Neural cell (in vitro differentiated cells): ENCODE data around the gene ORC5. TPM values are rescaled to one million over a fixed set of nuclear protein-coding genes. Genes with fewer than 3 reads are reported as not detected.

Source experiments
- H2AFZ ChIP-seq: fragments of 200-600, 300-800 bp; sonication (generic), shearing (Covaris generic); 2 replicates; pipeline ENCODE4 v1.6.0; 2014; ENCODE audit warnings: low read depth, mild to moderate bottlenecking, antibody characterized with exemption, low read length, moderate library complexity
- H3F3A ChIP-seq: fragments of 200-600 bp; shearing (Covaris generic); 2 replicates; pipeline ENCODE4 v1.6.1; 2016; ENCODE audit warnings: mild to moderate bottlenecking, moderate library complexity, mixed read lengths, antibody characterized with exemption, low read length; ENCODE audit not compliant: insufficient read depth, poor library complexity, severe bottlenecking
- H3K27ac ChIP-seq: fragments of 200-600, 300-800 bp; sonication (generic), shearing (Covaris generic); 2 replicates; pipeline ENCODE4 v1.5.1; 2014; ENCODE audit warnings: mild to moderate bottlenecking, low read length, moderate library complexity
- H3K27me3 ChIP-seq: fragments of 300-800, 200-600 bp; sonication (generic), shearing (Covaris generic); 2 replicates; pipeline ENCODE4 v1.6.0; 2014; ENCODE audit warnings: mild to moderate bottlenecking, low read depth, low read length, moderate library complexity; ENCODE audit not compliant: insufficient read depth
- H3K36me3 ChIP-seq: fragments of 300-800, 200-600 bp; sonication (generic), shearing (Covaris generic); 2 replicates; pipeline ENCODE4 v1.5.1; 2014; ENCODE audit warnings: mild to moderate bottlenecking, antibody characterized with exemption, low read length, moderate library complexity; ENCODE audit not compliant: insufficient read depth
- H3K4me2 ChIP-seq: fragments of 300-800, 200-600 bp; sonication (generic), shearing (Covaris generic); 2 replicates; pipeline ENCODE4 v1.6.0; 2014; ENCODE audit warnings: mild to moderate bottlenecking, low read length
- H3K4me3 ChIP-seq: fragments of 300-800, 200-600 bp; sonication (generic), shearing (Covaris generic); 2 replicates; pipeline ENCODE4 v1.5.1; 2014; ENCODE audit warnings: mild to moderate bottlenecking, low read length, moderate library complexity
- H3K79me2 ChIP-seq: fragments of 200-600 bp; shearing (Covaris generic); replicated peaks from 2 replicates; pipeline ENCODE4 v1.6.0; 2014; ENCODE audit warnings: mild to moderate bottlenecking, low read length, moderate library complexity; ENCODE audit not compliant: insufficient read depth
- H3K9ac ChIP-seq: fragments of 300-800, 200-600 bp; sonication (generic), shearing (Covaris generic); 2 replicates; pipeline ENCODE4 v1.6.1; 2016; ENCODE audit warnings: mild to moderate bottlenecking, low read length, mixed read lengths
- H3K9me2 ChIP-seq: fragments of 200-600 bp; shearing (Covaris generic); 2 replicates; pipeline ENCODE4 v1.6.1; 2016; ENCODE audit warnings: mild to moderate bottlenecking, low read length, mixed read lengths; ENCODE audit not compliant: insufficient read depth
- H3K9me3 ChIP-seq: fragments of 200-600, 300-800 bp; sonication (generic), shearing (Covaris generic); 2 replicates; pipeline ENCODE4 v1.6.1; 2016; ENCODE audit warnings: mild to moderate bottlenecking, mixed run types, low read length, moderate library complexity, mixed read lengths
- H4K20me1 ChIP-seq: fragments of 200-600 bp; shearing (Covaris generic); 2 replicates; pipeline ENCODE4 v1.6.1; 2016; ENCODE audit warnings: mild to moderate bottlenecking, mixed run types; ENCODE audit not compliant: insufficient read depth
- CTCF ChIP-seq: fragments of 450-650 bp; IDR thresholded peaks from 2 replicates; pipeline ENCODE4 v1.5.1; 2014; ENCODE audit warnings: antibody characterized with exemption, mild to moderate bottlenecking, moderate library complexity; ENCODE audit not compliant: poor library complexity, severe bottlenecking
- EP300 ChIP-seq: fragments of 450-650 bp; conservative IDR thresholded peaks from 2 replicates; pipeline ENCODE4 v1.6.1; 2014; ENCODE audit warnings: antibody characterized with exemption, mild to moderate bottlenecking, moderate library complexity; ENCODE audit not compliant: poor library complexity, severe bottlenecking
- EZH2 ChIP-seq: fragments of 200-600, 300-800 bp; shearing (Covaris generic), sonication (generic); IDR thresholded peaks from 2 replicates; pipeline ENCODE4 v1.6.1; 2014; ENCODE audit warnings: antibody characterized with exemption, low read length, borderline replicate concordance, mild to moderate bottlenecking; ENCODE audit not compliant: insufficient read depth, poor library complexity, severe bottlenecking
- MXI1 ChIP-seq: fragments of 450-650 bp; conservative IDR thresholded peaks from 2 replicates; pipeline ENCODE4 v1.6.1; 2014; ENCODE audit warnings: antibody characterized with exemption, mild to moderate bottlenecking; ENCODE audit not compliant: poor library complexity, severe bottlenecking
- POLR2AphosphoS5 ChIP-seq: IDR thresholded peaks from 2 replicates; pipeline ENCODE4 v1.6.1; 2012
- RAD21 ChIP-seq: fragments of 450-650 bp; conservative IDR thresholded peaks from 2 replicates; pipeline ENCODE4 v1.6.1; 2014; ENCODE audit warnings: antibody characterized with exemption, mild to moderate bottlenecking, moderate library complexity
- SMC3 ChIP-seq: fragments of 450-650 bp; conservative IDR thresholded peaks from 2 replicates; pipeline ENCODE4 v1.6.1; 2014; ENCODE audit warnings: antibody characterized with exemption, mild to moderate bottlenecking, moderate library complexity; ENCODE audit not compliant: poor library complexity
- TAF1 ChIP-seq: IDR thresholded peaks from 2 replicates; pipeline ENCODE4 v1.6.1; 2012; ENCODE audit warnings: low read depth
- polyA plus RNA-seq: library from polyadenylated mRNA; depleted of rRNA; stranded (reverse); fragments of >200 nt; gene quantifications from 2 replicates; pipeline ENCODE4 v1.2.3, GENCODE V29; 2014
- TF ChIP-seq, protein P1 (sequence below): IDR thresholded peaks from 2 replicates; pipeline ENCODE4 v1.6.1; 2012; ENCODE audit warnings: borderline replicate concordance

ORC5 gene
- polyA plus RNA-seq, 1 donor from 2014 or later: 23.4 TPM

DNA sequence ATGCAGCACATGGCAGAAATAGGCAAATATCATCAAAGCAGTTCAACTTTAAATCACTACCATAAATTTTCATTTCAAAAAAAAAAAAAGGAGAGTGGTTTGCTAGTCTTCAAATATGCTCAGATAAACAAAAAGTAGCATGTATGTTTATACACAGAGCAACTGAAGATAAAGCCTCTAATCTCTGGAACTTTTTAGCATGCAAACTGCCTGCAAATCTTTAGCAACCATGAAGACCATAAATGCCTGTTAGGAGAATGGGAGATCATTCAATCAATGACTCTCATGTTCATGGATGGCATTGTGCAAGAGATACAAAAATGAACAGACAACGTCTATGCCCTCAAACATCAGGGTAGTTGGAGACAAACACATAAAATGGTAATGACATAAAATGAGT lies 57.3 kb downstream of the ORC5 start:
- H2AFZ ChIP-seq: no peak overlapping the region

GRCh38 chr7:104149822-104150221 lies 58.0 kb downstream of the ORC5 start:
- Histone ChIP-seq H3K36me3 (no peaks in the 10 kb centered on the region), H3K4me3 (no peak overlapping the region), H3K79me2 (no peaks in the 10 kb centered on the region), H2AFZ (peak overlapping the region; percentile 41), H3K9me3 (no peaks in the 10 kb centered on the region), H3K4me2 (no peak overlapping the region), H3K9ac (peak overlapping the region; percentile 3), H4K20me1 (no peaks in the 10 kb centered on the region), H3K9me2 (no peaks in the 10 kb centered on the region), H3K27ac (peak overlapping the region; percentile 2), H3F3A (no peaks in the 10 kb centered on the region), H3K27me3 (no peaks in the 10 kb centered on the region)
- TF ChIP-seq EP300: no peak
- no peak for TF ChIP-seq RAD21
- TF ChIP-seq SMC3: no peak
- no peak for TF ChIP-seq TAF1
- no peak for TF ChIP-seq POLR2AphosphoS5
- no peak for TF ChIP-seq CTCF
- TF ChIP-seq MXI1: no peak
- no peak for TF ChIP-seq EZH2
- TF ChIP-seq, protein P1, sequence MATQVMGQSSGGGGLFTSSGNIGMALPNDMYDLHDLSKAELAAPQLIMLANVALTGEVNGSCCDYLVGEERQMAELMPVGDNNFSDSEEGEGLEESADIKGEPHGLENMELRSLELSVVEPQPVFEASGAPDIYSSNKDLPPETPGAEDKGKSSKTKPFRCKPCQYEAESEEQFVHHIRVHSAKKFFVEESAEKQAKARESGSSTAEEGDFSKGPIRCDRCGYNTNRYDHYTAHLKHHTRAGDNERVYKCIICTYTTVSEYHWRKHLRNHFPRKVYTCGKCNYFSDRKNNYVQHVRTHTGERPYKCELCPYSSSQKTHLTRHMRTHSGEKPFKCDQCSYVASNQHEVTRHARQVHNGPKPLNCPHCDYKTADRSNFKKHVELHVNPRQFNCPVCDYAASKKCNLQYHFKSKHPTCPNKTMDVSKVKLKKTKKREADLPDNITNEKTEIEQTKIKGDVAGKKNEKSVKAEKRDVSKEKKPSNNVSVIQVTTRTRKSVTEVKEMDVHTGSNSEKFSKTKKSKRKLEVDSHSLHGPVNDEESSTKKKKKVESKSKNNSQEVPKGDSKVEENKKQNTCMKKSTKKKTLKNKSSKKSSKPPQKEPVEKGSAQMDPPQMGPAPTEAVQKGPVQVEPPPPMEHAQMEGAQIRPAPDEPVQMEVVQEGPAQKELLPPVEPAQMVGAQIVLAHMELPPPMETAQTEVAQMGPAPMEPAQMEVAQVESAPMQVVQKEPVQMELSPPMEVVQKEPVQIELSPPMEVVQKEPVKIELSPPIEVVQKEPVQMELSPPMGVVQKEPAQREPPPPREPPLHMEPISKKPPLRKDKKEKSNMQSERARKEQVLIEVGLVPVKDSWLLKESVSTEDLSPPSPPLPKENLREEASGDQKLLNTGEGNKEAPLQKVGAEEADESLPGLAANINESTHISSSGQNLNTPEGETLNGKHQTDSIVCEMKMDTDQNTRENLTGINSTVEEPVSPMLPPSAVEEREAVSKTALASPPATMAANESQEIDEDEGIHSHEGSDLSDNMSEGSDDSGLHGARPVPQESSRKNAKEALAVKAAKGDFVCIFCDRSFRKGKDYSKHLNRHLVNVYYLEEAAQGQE: no peak

More for the DNA sequence above, 57.3 kb downstream of the ORC5 start:
- Histone ChIP-seq H3K27ac (no peak overlapping the region), H3K4me2 (no peak overlapping the region), H3K36me3 (no peaks in the 10 kb centered on the region), H3K79me2 (no peaks in the 10 kb centered on the region), H3K9me2 (no peaks in the 10 kb centered on the region), H4K20me1 (no peaks in the 10 kb centered on the region), H3K4me3 (no peak overlapping the region), H3K9ac (no peak overlapping the region), H3K27me3 (no peaks in the 10 kb centered on the region), H3F3A (no peaks in the 10 kb centered on the region), H3K9me3 (no peaks in the 10 kb centered on the region)
- TF ChIP-seq, protein P1: no peak
- TF ChIP-seq RAD21 (no peak), POLR2AphosphoS5 (no peak), EZH2 (no peak), EP300 (no peak), CTCF (no peak), SMC3 (no peak), TAF1 (no peak), MXI1 (no peak)
